HG03378 (cell line): Measurements from ENCODE around the gene OTOG.

Source experiments
- ATAC-seq: cut with Tn5 transposase; IDR thresholded peaks from one replicate; pipeline ENCODE4 v1.9.1; 2021; ENCODE audit warnings: mild to moderate bottlenecking, moderate library complexity; ENCODE audit not compliant: unreplicated experiment

Gene OTOG

GRCh38 chr11:17547051-17547577, at the start of gene OTOG:
Gene OTOG (plus strand): TSS chr11:17547259. CDS start chr11:17547373, 114 bp downstream.
- no peak for ATAC-seq

GRCh38 chr11:17498058-17498457, 49.0 kb upstream of the OTOG start:
- ATAC-seq: no peak

GRCh38 chr11:17498475-17498874, 48.6 kb upstream of the OTOG start:
- no peak for ATAC-seq

- no peak for ATAC-seq
These were observed 46.4 kb upstream of the OTOG start for GRCh38 chr11:17500673-17501072.

DNA sequence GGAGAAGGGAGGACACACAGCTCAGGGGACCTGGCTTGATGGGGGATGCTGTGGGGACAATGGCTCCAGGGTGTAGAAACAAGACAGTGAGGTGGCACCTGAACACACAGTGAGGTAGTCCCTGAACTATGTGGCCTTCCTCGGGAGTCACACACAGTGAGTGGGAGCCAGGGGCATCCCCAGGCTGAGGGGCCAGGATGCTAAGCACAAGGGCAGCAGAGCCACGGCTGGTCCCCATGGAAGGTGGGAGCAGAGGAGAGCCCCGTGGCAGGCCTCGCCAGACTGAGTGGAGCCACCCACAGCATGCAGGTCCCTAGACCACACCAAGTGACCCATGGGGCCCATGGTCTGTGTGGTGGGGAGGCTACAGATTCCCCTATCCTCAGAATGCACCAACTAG, 44.4 kb upstream of the OTOG start:
- no peak for ATAC-seq

DNA sequence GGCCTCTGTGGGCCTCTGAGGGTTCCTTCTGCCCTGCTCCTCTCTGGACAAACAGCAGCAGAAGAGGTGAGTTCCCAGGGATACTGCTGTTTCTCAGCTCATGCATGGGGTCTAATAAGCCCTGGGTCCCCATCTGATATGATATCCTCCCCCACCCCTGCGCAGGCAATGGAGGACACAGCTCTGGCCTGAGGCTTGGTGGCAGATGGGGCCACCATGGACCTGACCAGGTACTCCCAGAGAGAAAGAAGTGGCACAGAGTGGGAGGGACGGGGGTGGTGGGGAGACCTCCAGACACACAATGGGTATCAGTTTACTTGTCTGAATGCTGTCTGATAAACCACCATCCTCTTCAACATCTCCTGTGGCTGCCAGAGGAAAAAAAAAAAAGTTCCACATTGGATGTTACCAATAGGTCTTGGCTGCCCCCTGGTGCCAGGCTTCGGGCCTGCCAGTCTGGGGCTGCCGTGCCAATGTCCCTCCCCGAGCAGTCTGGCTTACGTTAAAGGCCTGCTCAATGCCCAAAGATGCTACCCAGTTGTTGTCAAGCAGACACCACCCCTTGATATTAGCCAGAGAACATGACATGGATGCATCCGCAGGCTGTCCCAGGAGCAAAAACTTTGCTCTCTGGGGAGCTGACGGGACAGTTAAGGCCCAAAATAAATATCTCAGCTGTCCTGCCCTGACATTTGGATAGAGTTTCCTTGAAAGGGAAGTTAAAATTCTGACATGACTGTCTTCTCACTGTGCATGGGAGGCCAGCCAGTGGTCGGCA, 42.5 kb upstream of the OTOG start:
- no peak for ATAC-seq

DNA sequence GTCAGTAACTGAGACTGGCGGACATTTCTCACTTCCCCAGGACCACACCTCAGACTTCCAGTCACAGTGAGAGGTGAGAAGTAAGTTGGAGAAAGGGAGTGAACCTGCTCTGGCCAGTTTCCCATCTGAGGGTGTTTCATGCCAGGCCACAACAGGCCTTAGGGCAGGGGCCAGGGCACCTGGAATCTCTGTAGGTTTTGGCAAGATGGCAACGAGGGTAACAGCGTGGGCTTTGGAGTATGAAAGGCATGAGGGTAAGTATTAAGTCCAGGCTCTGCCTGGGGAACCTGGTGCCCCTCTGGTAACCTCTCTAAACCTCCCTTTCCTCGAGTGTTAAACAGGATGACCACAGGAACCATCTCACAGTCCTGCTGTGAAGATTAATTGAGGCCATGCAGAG, 41.9 kb upstream of the OTOG start:
- ATAC-seq: no peak

- ATAC-seq: no peak
These were observed 40.7 kb upstream of the OTOG start for GRCh38 chr11:17506314-17506713.

DNA sequence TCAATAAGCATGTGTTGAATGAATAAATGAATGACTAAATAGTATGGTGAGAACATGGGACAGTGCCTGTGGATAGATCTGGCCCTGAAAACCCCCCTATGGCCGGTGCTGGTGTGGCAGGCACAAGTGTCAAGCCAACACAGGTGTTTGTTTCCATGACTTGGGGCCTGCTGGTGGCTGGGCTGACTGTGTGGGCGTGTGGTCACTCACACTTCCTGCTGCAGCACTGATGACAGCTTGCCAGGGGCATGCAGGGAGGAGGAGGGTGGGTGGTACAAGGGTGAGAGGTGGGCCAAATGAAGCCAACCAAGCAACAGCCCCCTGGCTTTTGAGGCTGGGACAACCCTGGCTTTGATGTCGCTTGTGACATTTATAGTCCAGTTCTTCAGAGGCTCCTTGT, 40.1 kb upstream of the OTOG start:
- ATAC-seq: peak; percentile 64

- no peak for ATAC-seq
These were observed 39.3 kb upstream of the OTOG start for GRCh38 chr11:17507773-17508172.

GRCh38 chr11:17508306-17508705, 38.8 kb upstream of the OTOG start:
- no peak for ATAC-seq

GRCh38 chr11:17508791-17509190, 38.3 kb upstream of the OTOG start:
- ATAC-seq: no peak

GRCh38 chr11:17510507-17511206, 36.4 kb upstream of the OTOG start:
- ATAC-seq: no peak

DNA sequence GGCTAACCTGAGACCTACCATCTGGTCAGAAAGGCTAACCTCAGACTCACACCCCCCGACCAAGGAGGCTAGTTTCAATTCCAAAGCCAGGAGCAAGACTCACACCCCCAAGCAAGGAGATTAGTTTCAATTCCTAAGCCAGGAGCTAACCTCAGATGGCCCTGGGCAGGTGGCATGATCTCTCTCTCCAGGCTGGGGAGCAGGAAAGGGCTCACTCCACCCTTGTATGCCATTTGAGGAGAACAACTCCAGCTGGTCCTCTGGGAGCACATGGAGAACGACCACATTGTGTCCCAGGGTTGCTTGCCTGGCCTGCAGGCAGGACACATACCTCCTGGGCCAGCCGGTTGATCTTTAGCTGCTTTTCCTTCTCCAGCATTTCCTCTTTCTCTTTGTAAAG, 35.5 kb upstream of the OTOG start:
- ATAC-seq: no peak

GRCh38 chr11:17512101-17512500, 35.0 kb upstream of the OTOG start:
- ATAC-seq: no peak

GRCh38 chr11:17513853-17514252, 33.2 kb upstream of the OTOG start:
- ATAC-seq: no peak

- ATAC-seq: no peak
These were observed 32.6 kb upstream of the OTOG start for GRCh38 chr11:17514476-17514875.

- no peak for ATAC-seq
These were observed 31.4 kb upstream of the OTOG start for GRCh38 chr11:17515443-17516176.

- ATAC-seq: no peak
These were observed 30.4 kb upstream of the OTOG start for GRCh38 chr11:17516551-17517150.

DNA sequence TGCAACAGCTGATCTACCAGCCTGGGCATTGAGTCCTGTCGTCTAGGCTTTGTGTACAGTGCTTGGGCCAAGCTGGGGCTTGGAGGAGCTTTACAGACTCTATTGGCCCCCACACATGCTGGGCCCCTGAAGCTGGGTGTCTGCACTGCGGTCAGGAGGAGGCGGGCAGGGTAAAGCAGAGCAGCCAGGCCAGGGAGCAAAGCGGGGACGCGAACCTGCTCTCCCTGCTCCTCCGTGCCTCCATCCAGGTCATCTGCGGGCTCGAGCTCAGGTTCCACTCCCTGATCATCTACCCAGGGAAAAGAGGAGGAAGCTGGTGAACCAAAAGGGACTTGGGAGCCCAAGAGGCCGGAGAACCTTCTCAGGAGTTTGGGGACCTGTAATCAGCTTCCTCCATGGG, 29.9 kb upstream of the OTOG start:
- no peak for ATAC-seq

DNA sequence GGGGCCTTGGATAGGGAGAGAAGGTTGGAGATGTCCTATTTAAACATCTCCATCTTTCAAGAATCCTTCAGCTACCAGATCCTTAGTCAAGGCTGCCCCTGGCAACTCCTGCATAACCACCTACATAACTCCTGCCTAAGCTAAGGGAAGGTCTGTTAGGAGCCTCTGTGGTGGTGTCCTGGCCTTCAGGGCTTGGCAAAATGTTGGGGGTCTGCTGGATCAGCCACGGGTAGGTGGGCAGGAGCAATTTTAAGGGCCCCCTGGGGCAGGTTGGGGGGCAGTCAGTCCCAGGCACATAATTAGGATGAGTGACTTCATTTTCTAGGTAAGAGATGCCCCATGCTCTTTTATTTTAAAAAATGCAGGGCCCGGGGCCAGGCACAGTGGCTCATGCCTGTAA, 28.7 kb upstream of the OTOG start:
- no peak for ATAC-seq
